ENCODE measurements around the gene OR10H1.
"Not testable (repeated sequence)": the region's sequence is repeated elsewhere in the genome, so short reads cannot be mapped to it uniquely, and the experiment has no call there.

Gene OR10H1

DNA sequence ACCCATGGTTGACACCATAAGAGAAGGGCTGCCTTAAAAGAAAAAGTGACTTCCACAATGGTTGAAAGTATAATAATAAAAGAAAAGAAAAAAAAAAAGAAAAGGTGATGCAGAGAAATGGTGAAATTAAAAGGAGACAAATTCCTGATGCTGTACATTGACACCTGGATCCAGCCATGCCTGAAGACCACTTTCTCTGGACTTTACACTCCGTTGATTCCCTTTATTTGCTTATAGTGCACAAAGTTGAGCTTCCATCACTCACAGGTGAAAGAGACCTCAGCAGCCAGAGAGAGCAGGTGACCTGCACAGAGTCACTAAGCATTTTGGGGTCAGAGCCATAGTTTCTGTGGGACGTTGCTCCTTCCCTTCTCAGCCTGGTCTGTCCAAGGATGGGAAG lies 40.2 kb downstream of the OR10H1 start:
- DNase-seq (ENCODE audit: low spot score) (no peak), FAIRE-seq (no peak)

DNA sequence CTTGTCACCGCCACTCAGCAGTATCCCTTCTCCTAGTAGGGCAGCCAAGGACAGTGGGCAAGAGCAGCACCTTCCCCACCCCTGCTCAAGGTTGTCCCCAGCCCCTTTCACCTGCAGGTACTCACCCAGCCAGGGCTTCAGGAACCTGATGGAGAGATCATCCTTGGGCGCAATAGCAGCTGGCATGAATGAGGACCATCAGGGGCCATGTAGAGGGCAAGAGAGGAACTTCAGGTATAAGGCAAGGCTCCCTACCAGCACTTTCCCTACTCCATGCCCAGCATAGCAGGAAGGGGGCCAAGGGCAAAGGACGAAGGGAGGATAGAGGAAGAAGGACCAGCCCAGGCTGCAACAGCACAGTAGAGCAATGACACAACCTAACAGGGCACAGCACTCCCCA lies 41.3 kb downstream of the OR10H1 start:
- FAIRE-seq; DNase-seq (ENCODE audit: low spot score): not testable (repeated sequence)

- FAIRE-seq (no peak), DNase-seq (ENCODE audit: low spot score) (no peak)
Measured at GRCh38 chr19:15769586-15769985, 45.9 kb downstream of the OR10H1 start.

DNA sequence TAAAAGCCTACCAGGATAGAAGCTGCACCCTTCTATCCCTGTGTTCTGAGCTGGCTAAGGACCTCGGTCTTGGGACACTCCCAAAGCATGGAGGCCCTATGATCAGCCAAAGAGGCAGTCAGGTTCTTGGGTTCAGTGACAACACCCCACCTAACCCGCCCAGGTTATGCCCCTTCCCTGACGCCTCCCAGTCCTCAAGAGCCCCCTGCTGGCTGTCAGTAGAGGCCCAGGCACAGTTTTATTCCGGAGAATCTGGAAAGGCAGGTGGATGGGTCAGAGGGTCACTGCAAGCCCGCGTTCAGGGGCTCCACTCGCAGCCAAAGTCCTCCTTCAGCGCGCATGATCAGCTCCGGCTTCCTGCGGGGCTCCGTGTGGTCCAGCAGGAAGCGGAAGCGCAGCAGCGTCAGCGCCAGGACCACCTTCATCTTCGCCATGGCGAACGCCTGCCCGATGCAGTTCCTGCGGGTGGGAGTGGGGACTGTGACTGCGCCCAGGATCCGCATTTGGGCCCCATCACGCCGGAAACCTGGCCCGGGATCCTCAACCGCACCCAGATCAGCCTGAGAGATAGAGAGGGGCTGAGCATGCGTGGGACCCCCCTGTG lies 55.4 kb downstream of the OR10H1 start:
- DNase-seq (ENCODE audit: low spot score) = no peak
- FAIRE-seq = no peak

GRCh38 chr19:15758379-15758778 lies 57.1 kb downstream of the OR10H1 start:
- DNase-seq (ENCODE audit: low spot score) (no peak), FAIRE-seq (no peak)
